PC-3 (cell line): ENCODE measurements around the gene NPPB.

ENCODE experiments used
- CTCF ChIP-seq: fragments of 300-600 bp; sonication (generic); conservative IDR thresholded peaks from 2 replicates; pipeline ENCODE4 v1.5.1; 2017; ENCODE audit warnings: antibody characterized with exemption, low read depth, mild to moderate bottlenecking, low read length
- EZH2phosphoT487 ChIP-seq: fragments of 300-600 bp; sonication (generic); IDR thresholded peaks from 2 replicates; pipeline ENCODE4 v1.6.1; 2018; ENCODE audit warnings: mild to moderate bottlenecking, antibody characterized with exemption, low read length, borderline replicate concordance

GRCh38 chr1:11860083-11860482 lies 1.3 kb upstream of the NPPB start:
- TF ChIP-seq CTCF (no peak), EZH2phosphoT487 (no peak)
